Inferior parietal cortex (tissue), 1 donor: ENCODE data around the gene CTNNA1.

Experiments
- DNase-seq: peaks from one replicate; pipeline ENCODE4 v3.0.0-alpha.2; 2016; ENCODE audit errors: extremely low spot score

Gene CTNNA1

DNA sequence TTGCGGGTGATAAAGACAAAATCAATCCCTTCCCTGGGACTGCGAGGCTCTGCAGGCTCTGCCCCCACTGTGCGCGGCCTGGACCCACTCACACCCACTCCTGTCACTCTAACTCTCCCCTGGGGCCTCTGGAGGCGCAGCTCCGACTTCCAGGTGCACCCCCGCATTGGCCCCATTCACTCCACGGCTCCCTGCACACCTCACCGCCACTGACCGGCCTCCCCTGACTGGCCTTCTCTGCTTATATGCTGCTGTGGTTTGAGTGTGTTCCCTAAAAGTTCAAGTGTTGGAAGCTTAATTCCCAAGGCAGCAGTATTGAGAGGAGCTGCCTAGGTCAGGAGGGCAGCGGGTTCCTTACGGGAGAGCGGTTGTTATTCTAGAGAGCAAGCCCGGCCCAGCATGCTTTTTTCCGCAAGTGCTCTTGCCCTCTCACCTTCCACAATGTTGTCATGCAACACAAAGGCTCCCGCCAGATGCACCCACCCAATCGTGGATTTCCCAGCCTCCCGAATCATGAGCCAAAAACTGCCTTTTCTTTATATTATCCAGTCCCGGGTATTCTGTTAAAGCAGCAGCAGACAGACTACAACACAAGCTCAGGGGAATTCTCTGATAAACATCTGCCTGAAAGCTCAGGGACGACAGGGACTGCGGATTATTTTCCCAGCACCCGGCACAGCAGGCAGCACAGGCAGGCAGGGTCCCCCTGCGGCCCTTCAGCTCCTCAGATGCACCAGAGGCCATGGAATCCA lies 195.4 kb downstream of the CTNNA1 start:
- no peak for DNase-seq

DNA sequence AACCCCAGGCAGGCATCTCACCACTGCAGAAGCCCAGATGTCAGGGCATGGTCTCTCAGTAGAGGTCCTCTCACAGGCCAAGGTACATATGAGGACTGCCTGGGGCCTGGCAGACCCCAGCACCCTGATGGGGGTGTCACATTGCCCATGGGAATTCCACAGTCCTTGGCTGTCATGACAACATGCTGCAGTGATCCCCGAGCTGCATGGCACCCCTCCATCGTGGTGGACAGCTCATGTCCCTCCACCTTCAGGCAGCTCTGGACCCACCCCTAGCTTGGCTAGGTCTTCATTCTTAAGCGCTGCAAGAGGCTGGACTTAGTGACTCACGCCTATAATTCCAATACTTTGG lies 196.0 kb downstream of the CTNNA1 start:
- DNase-seq, result no peak

DNA sequence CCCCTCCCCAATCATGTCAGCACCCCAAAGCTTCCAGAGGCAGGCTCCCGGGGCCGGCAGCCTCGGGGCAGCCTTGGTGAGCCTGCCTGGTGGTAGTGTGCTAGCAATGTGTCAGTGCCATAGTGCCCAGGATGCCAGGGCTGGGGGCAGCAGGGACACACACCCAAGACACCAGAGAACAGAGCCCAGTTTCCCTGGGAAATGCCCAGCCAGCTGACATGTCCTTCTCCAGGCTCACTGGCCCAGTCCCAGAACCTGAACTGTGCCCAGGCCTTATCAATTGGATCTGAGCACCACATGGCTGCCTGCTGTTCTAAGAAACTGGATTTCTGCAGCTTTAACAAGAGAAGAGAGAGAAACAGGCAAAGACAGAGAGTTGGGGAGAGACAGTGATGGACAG lies 196.8 kb downstream of the CTNNA1 start:
- peak; percentile 22 for DNase-seq

DNA sequence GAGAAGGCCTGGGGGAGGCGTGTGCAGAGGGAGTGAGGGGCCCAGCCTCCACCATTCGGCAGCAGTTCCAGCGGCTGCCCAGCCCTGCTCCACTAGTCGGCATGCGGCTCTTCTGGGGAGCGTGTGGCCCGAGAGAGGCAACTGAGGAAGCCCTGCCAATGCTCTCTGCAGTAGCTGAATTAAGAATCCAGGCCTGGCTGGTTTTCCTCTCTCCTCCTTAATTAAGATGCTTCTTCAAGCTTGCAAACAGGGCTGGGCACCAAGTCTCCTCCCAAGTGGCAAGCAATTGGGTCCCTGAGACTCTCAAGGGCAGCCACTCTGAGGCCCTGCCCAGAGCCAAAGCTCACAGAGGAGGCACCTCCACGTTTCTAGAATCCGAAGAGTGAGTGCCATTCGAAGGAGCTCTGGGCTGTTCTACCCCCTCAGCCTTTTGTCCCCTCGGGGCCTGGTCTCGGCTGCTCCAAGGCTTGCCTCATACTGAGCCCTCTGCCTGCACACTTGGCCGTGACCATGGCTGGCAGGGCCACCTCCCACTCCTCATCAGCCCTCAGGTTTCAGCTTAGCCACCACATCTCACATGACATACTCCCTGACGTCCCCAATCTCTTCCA lies 197.3 kb downstream of the CTNNA1 start:
- DNase-seq, result peak; percentile 55

DNA sequence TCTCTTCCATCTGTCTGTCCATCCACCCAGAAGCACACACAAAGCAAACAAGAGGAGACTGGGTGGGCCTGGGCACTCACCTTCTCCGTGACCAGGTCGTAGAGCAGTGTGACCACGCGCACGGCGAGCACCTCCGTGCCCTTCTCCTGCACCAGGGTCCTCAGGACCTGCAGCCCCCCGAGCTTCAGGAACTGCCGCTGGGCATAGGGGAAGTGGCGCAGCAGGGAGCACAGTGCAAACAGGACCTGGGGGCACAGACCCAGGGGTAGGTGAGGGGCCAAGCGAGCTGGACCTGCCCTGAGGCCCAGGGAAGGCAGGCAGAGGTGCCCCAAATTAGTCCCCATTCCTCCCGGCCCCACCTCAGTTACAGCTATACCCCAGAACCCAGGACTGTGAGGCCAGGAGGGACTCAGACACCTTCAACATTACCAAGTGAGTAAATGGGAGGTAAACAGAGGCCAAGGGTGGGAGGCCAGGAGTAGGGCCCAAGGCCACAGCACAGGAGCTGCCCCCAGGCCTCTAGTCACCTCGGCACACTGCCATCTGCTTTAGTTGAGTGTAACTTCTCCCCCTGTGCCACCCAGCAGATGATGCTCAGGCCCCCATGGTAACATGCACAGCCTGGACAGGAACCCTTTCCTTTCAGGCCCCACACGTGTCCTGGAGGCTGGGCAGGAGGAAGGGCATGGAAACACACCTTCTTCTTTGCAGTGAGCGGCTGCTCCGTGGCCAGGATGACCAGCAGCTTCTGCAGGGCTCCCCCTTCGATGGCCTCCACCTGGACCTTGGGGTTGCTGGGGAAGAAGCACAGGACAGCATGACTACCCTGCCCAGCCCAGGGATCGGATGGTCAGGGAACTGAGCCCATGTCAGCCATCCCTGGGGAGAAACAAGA lies 198.1 kb downstream of the CTNNA1 start:
- no peak for DNase-seq

DNA sequence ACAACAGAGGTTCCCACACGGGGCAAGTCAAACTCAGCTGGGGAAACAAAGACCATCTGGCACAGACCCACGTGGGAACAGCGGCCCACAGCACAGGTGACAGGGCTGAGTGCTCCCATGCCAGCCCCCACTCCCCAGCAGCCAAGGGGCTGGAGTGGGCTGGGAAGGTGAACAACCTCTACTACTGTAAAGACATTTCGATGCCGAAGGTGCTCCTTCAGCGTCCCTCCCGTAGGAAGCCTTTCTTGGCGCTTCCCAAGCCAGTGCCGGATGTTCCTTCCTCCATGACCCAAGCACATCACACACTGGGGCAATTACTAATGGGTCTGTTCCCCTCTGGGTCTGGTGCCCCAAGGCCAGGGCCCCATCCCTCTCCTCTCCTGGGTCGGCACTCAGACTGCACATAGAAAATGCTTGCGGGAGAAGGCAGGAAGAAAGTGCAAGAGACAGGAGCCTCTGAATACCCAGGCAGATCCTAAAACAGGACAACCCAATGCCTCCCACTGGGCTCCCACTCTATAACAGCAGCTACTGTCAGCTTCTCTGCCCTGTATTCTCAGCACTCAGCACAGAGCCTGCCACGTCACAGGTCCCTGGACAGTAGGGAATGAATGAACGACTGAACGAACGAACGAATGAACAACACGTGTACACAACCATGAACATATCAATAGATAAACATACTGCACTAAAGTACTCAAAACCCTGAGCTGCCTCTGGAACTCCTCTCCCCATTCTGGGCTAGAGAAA lies 198.9 kb downstream of the CTNNA1 start:
- no peak for DNase-seq

DNA sequence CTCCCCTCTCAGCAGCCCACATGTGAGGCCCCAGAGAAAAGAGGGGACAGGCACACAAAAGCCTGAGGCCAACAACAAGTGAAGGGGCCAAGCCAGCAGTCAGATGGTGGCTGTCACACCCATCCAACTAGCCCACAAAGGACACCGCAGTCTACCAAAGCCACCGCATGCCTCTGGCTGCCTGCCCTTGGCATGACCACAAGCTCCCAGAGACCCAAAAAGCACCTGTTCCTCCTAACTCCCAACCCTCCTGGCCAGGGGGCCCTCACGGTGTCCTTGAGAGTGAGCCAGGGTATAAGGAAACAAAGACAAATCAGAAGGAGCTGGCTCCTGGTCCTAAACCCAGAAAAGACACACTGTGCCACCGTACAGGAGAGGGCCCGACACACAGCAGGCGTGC lies 199.7 kb downstream of the CTNNA1 start:
- DNase-seq, result no peak

DNA sequence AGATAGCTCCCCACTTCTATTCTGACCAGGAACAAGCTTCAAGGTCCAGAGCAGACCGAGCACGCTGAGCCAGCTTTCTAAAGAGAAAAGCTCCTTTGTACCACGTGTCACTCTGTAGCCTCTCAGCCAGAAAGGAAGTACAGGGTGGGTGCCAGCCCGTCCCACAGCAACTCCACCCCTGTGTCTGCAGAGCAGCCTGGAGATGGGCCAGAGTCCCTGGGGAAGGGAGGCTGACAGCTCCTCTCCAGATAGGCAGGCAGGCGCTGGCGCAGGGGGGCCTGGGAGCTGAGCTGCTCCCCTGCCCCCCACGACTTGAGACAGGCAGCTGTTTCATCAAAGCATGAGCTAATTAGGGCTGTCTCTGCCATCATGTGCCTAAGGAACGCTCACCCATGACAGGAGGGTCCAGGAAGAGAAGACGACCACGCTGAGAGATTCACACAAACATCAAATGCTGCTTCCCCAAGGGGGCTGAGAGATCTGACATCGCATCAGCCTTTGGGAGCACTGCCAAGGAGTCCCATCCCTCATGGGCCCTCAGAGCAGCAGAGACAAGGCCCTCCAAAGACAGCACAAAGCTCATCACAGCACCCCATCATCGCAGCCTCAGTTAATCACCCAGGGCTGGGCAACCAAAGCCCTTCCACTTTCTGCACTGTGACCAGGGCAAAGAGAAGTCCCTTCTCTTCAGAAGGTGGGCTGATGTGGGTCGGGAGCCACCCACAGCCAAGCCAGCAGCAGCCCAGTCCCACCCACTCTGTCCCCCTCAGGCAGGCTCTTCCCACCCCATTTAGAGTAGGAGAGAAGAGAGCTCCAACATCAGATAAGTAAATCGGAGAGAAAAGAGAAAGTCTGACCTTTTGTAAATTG lies 200.4 kb downstream of the CTNNA1 start:
- DNase-seq, result peak; percentile 85

DNA sequence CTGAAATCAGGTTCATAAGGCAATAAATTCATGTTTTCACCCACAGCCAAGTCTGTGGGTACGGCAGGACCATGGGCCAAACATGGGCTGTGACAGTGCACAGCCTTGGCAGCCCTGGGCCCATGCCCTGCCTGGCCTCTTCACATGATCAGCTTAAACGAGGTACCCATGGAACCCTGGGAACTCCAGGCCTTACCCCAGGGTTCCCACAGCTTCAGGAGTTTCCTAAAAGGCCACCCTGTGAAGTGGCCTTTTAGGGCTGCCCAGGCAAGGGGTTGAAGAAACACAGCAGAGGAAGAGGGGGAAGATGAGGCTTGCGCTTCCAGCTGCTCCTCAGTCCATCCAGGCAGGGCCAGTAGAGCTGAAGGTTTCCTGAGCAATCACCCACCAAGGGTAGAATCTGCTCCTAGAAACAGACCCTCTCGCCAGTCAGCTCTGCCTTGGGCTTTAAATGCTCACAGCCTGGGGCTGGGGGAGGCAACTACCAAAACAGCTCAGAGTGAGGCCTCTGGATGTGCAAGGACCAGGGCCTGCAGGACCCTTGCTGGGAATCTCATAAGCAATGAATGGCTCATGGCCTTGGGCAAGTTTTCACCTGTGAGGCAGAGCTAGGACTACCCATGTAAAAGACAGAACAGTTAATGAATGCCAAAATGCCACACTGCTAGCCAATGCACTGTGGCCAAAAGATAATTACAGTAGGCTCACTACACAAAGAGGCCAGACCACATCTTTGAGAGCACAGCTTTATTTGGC lies 201.2 kb downstream of the CTNNA1 start:
- DNase-seq, result peak; percentile 35

DNA sequence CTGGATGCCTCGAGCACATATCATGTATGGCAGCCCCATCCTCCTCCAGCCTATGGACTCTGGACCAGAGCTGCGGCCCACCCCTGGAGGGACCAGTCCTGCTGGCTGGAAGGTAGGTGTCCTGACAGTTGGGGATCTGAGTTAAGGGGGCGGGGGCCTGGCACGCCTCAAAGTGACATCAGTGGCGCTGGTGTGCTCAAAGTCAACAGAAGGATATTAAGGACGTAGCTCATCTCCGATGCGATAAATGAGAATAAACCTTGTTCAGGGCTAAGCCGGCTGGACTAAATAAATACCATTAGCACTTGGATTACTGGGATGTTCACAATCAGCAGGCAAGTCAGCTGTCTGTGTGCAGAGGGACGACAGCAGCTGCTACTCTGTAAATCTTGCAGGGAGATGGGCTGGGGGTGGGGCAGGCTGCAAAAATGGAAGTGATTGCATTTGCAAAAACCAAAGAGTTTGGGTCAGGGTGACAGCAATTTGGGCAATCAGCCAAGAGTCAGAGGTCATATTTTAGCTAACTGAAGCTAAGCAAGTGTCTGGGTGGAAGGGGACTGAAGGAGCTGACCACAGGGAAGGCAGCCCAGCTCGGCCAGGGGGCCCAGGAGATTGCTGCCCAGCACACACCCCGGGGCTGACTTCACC lies 201.9 kb downstream of the CTNNA1 start:
- DNase-seq, result peak; percentile 61

DNA sequence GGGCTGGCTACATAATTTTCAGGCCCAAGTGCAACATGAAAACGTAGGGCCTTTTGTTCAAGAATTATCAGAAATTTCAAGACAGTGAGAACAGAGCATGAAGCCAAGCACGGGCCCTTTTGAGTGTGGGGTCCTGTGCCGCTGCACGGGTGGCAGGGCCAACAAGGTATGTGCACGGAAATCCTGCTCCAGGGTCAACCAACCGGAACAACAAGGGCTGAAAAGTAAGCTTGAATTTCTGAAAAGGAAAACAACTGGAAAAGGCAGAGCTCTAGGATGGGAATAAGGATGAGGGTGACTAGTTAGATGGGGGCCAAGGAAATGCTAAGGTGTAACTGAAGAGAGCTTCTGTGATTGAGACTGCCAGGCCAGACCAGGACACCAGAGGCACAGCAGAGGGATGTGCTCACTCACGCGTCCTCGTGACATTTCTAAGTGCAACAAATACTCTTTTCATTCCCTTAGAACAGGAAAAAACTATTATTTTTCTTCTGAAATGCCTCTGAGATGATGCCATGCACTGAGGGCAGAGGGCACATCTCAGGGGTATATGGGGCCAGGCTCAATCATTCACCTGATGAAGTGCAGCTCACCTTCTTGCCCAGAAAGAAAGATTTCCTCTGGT lies 202.6 kb downstream of the CTNNA1 start:
- DNase-seq, result no peak

DNA sequence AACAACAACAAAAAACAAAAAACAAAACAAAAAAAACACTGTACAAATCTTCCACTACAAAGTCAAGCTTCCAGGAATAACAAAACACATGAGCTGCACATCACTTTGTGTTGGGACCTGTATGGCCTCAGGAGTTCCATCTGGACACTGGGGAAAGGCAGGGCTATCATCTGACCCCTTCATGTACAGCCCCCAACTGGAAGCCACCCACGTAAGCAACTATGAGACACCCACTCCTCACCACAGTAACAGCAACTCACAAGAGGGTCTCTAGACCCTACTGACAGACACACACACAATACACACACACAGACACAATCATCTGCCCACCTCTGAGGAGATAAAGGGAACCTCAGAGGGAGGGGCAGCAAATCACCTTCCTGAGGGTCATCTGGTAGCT lies 203.6 kb downstream of the CTNNA1 start:
- DNase-seq, result no peak

DNA sequence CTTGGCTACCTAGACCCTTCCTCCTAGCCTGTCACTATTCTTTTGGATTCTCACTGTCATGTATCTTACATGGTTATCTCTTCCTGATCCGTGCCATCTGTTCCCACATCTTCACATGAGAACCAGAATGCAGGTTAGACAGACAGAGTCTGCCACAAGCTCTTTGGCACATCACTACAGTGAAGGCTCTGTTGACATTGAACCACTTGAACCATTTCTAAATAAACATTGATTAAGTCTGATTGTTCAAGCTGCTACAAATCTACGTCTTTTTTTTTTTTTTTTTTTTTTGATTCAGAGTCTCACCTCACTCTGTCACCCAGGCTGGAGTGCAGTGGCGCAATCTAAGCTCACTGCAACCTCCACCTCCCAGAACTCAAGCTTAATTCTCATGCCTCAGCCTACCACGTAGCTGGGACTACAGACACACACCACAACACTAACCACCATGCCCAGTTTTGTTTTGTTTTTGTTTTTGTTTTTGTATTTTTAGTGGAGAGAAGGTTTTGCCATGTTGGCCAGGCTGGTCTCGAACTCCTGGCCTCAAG lies 207.0 kb downstream of the CTNNA1 start:
- no peak for DNase-seq

DNA sequence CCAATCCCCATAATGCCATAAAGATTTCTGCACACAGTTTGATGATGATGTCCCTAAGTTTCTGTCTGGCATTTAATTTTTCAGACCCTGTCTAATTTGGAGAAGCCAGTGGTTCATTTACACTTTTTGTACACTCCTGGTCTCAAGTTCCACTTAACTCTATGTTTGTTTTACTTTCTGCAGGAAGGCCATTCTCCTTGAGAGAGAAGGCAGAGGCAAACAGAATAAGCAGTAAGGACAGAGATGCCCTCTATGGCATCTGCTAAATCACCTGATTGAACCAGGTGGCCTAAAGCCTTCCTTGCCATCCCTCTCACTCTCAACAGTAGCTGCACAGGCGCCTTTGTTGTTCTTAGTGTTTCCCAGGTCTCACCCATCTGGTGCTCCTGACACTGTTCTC lies 208.0 kb downstream of the CTNNA1 start:
- DNase-seq, result no peak

DNA sequence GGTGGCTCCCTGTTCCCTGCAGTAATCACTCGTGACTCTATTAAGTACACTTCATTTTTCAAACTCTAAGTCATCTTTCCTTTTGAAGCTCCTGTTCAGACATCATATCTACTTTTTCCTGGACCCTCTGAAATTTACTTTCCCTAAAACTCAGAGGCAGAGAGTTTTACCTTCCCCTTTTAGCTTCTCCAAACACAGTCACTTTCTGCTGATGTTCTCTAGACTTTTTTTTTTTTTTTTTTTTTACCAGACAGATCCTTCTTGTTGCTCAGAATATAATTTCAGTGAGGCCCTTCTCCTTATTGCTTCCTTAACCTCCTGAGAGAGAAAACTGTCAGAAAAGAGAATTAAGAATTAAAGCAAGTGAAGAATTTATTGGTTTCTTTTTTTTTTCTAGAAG lies 208.5 kb downstream of the CTNNA1 start:
- no peak for DNase-seq

DNA sequence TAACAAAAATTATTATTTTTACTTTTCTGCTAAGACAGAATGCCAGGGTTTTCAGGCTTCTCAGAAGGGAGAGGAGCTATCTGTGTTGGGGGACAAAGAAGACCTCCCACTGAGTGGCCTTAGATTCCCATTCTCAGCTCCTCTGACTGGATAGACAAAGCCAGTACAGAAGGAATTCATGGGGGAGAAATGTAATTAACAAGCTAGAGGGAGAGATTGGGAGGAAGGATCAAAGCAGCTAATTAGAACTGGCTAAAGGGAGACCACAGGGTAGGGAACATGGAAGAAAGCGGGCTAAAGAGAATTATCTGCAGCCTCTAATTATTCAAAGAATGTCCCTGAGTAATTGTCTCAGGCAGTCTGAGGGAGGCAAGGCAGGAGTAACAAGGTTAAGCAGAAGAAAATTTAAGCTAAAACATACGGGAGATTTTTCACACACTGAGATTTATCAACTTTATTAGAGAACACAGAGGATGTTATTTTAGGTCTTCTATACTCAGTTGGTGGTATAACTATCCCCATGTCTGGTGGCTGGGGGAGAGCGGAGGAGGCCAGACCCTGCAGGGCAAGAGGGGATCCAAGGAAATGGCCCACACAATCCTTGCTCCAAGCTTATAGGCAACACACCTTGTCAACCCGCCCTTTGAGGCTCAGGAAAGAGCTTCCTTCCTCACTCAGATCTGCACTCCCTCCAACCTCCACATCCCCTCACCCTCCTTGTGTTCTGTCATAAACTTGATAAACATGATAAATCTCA lies 209.6 kb downstream of the CTNNA1 start:
- no peak for DNase-seq

DNA sequence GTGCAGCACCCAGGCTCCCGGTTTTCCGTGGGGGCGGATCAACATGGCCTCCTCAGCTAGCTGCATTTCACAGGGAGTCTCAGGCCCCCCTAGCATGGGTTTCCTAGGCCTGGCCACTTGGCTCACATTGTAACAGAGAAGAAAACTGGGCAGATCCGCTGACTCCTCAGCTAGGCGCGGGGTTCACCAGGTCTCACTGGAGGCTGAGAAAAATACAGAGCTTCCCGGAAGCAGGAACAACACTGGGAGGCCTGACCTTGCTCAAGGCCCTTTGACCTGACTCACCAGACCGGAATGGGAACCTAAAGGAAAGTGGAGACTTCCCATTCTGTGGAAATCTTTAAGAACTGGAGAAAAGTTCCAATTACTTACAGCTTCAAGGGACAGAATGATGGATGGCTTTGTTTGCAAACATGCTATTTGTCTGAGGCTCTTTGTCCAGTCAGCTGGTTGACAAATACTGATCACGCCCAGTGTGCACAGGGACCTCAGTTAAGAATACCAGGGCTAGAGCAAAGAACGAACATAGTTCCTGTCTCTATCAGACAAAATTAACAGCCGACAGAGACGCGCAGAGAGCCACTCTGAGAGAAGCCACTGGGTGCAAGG lies 210.6 kb downstream of the CTNNA1 start:
- DNase-seq, result no peak
